Measurements from ENCODE around the gene SERPINE1.
"Not testable (repeated sequence)": the region's sequence is repeated elsewhere in the genome, so short reads cannot be mapped to it uniquely, and the experiment has no call there.

Gene SERPINE1

DNA sequence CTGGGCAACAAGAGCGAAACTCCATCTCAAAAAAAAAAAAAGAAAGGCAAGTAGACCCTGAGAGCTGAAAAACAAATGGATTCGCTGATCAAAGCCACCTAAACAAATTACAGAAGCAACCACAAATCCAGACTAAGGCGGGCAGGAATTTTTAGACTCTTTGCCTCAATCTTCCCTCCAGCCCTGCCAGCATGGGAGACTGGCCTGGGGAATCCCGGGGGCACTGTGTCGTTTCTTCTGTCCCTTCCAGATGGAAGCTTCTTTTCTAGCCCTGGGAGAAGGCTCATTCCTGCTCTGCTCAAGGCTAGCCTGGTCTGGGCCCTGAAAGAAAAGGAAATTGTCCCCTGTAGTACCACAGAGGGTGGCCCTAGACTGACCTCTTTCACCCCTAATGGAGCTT is 15.6 kb upstream of the SERPINE1 start:
- Mint-ChIP-seq H3K27me3 (peaks cover 3% of the 10 kb centered on the region), H3K4me1 (peaks cover 3% of the 10 kb centered on the region)
- ATAC-seq = no peak

GRCh38 chr7:101112233-101112632 is 14.7 kb upstream of the SERPINE1 start:
- ATAC-seq (no peak), DNase-seq (no peak)
- Mint-ChIP-seq H3K36me3 (ENCODE audit: low read depth) (no peaks in the 10 kb centered on the region), H3K27me3 (peaks cover 2% of the 10 kb centered on the region), H3K4me1 (peaks cover 3% of the 10 kb centered on the region), H3K4me3 (no peak overlapping the region), H3K27ac (no peak overlapping the region), H3K9me3 (no peaks in the 10 kb centered on the region)

More for the DNA sequence above, 15.6 kb upstream of the SERPINE1 start:
- Mint-ChIP-seq H3K4me3 (no peak overlapping the region), H3K27ac (no peak overlapping the region), H3K9me3 (no peaks in the 10 kb centered on the region), H3K36me3 (ENCODE audit: low read depth) (no peaks in the 10 kb centered on the region)
- DNase-seq = no peak

DNA sequence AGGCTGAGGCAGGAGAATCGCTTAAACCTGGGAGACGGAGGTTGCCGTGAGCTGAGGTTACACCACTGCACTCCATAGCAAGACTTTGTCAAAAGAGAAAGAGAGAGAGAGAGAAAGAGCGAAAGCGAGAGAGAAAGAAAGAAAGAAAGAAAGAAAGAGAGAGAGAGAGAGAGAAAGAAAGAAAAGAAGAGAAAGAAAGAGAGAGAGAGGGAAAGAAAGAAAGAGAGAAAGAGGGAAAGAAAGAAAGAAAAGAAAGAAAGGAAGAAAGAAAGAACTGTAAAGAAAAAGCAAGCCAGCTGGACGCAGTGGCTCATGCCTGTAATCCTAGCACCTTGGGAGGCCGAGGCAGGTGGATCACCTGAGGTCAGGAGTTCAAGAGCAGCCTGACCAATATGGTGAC is 13.8 kb upstream of the SERPINE1 start:
- DNase-seq; H3K4me1 Mint-ChIP-seq; H3K27me3 Mint-ChIP-seq; H3K9me3 Mint-ChIP-seq; H3K4me3 Mint-ChIP-seq; H3K27ac Mint-ChIP-seq; ATAC-seq; H3K36me3 Mint-ChIP-seq (ENCODE audit: low read depth): not testable (repeated sequence)

DNA sequence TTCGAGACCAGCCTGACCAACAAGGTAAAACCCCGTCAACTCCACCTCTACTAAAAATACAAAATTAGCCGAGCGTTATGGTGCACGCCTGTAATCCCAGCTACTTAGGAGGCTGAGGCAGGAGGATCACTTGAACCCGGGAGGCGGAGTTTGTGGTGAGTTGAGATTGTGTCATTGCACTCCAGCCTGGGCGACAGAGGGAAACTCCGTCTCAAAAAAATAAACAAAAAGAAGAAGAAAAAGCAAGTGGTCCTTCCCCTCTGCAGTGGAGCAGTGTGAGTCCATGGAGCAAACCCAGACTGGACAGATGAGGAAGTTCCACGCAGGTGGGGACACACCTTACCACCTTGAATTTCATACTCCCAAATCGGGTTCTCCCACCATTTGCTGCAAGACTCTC is 13.1 kb upstream of the SERPINE1 start:
- Mint-ChIP-seq H3K27ac (no peak overlapping the region), H3K27me3 (peaks cover 7% of the 10 kb centered on the region), H3K4me3 (no peak overlapping the region), H3K36me3 (ENCODE audit: low read depth) (no peaks in the 10 kb centered on the region), H3K9me3 (no peaks in the 10 kb centered on the region), H3K4me1 (no peaks in the 10 kb centered on the region)
- DNase-seq (no peak), ATAC-seq (no peak)

- Mint-ChIP-seq H3K36me3 (ENCODE audit: low read depth) (no peaks in the 10 kb centered on the region), H3K4me3 (no peak overlapping the region), H3K9me3 (no peaks in the 10 kb centered on the region), H3K27ac (no peak overlapping the region), H3K27me3 (peaks cover 9% of the 10 kb centered on the region), H3K4me1 (peaks cover under 1% of the 10 kb centered on the region)
- DNase-seq (no peak), ATAC-seq (no peak)
Measured at GRCh38 chr7:101114492-101114891, 12.4 kb upstream of the SERPINE1 start.

- Mint-ChIP-seq H3K27ac (no peak overlapping the region), H3K27me3 (peaks cover 17% of the 10 kb centered on the region), H3K4me3 (no peak overlapping the region), H3K9me3 (no peaks in the 10 kb centered on the region), H3K4me1 (peaks cover 2% of the 10 kb centered on the region), H3K36me3 (ENCODE audit: low read depth) (no peaks in the 10 kb centered on the region)
- no peak for DNase-seq
- no peak for ATAC-seq
Measured at GRCh38 chr7:101115215-101115614, 11.7 kb upstream of the SERPINE1 start.

DNA sequence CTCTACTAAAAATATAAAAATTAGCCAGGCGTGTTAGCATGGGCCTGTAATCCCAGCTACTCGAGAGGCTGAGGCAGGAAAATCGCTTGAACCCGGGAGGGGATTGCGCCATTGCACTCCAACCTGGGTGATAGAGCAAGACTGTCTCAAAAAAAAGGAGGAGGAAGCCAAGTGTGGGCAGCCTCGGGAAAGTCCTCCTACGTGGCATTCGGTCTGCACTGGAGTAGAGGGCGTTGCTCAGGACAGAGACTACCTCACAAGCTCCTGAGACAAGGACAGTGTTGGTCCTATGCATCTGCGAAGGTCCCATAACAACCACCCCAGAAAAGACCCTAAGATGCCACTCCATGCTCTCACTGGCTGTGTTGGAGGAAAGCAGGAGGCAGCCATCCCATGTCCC is 10.0 kb upstream of the SERPINE1 start:
- Mint-ChIP-seq H3K4me1 (peaks cover 6% of the 10 kb centered on the region), H3K9me3 (no peaks in the 10 kb centered on the region), H3K27ac (no peak overlapping the region), H3K36me3 (ENCODE audit: low read depth) (no peaks in the 10 kb centered on the region), H3K27me3 (peaks cover 24% of the 10 kb centered on the region), H3K4me3 (no peak overlapping the region)
- DNase-seq (no peak), ATAC-seq (no peak)

- no peaks in the 10 kb centered on the region for H3K9me3 Mint-ChIP-seq
Measured at GRCh38 chr7:101118856-101119255, 8.0 kb upstream of the SERPINE1 start.

GRCh38 chr7:101119876-101120275 is 7.0 kb upstream of the SERPINE1 start:
- Mint-ChIP-seq H3K36me3 (ENCODE audit: low read depth) (no peaks in the 10 kb centered on the region), H3K4me3 (no peak overlapping the region), H3K27me3 (peaks cover 41% of the 10 kb centered on the region), H3K27ac (no peak overlapping the region), H3K4me1 (peaks cover 23% of the 10 kb centered on the region), H3K9me3 (no peaks in the 10 kb centered on the region)
- DNase-seq (no peak), ATAC-seq (no peak)

More at GRCh38 chr7:101118856-101119255, 8.0 kb upstream of the SERPINE1 start:
- ATAC-seq (no peak), DNase-seq (no peak)
- H3K27ac Mint-ChIP-seq = no peak overlapping the region
- no peaks in the 10 kb centered on the region for H3K36me3 Mint-ChIP-seq (ENCODE audit: low read depth)
- H3K27me3 Mint-ChIP-seq = peaks cover 40% of the 10 kb centered on the region
- H3K4me1 Mint-ChIP-seq = peaks cover 18% of the 10 kb centered on the region
- no peak overlapping the region for H3K4me3 Mint-ChIP-seq

DNA sequence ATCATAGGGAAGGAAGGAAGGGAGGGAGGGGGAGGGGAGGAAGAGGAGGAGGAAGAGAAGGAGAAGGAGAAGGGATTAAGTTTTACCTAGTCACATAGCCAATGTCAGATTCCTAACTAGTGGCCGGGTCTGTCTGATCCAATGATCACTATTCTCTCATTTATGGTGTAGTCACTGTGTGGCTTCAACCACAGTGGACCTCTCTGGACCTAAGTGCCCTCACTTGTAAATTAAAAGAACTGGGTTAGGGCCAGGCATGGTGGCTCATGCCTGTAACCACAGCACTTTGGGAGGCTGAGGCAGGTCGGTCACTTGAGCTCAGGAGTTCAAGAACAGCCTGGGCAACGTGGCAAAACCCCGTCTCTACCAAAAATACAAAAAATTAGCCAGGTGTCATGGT is 6.6 kb upstream of the SERPINE1 start:
- no peak overlapping the region for H3K27ac Mint-ChIP-seq
- no peak overlapping the region for H3K4me3 Mint-ChIP-seq
- no peaks in the 10 kb centered on the region for H3K36me3 Mint-ChIP-seq (ENCODE audit: low read depth)
- peaks cover 45% of the 10 kb centered on the region for H3K27me3 Mint-ChIP-seq
- H3K4me1 Mint-ChIP-seq = peaks cover 27% of the 10 kb centered on the region
- no peak for ATAC-seq
- no peak for DNase-seq
- H3K9me3 Mint-ChIP-seq = no peaks in the 10 kb centered on the region

GRCh38 chr7:101121631-101121990 is 5.3 kb upstream of the SERPINE1 start:
- H3K9me3 Mint-ChIP-seq; H3K27ac Mint-ChIP-seq; H3K36me3 Mint-ChIP-seq (ENCODE audit: low read depth); DNase-seq; ATAC-seq: not testable (repeated sequence)
- H3K4me3 Mint-ChIP-seq = peak overlapping the region; percentile 60
- H3K4me1 Mint-ChIP-seq = peaks cover 38% of the 10 kb centered on the region
- H3K27me3 Mint-ChIP-seq = peaks cover 54% of the 10 kb centered on the region

GRCh38 chr7:101121991-101122932 is 4.6 kb upstream of the SERPINE1 start:
- H3K9me3 Mint-ChIP-seq = no peaks in the 10 kb centered on the region
- ATAC-seq (no peak), DNase-seq (no peak)
- H3K4me3 Mint-ChIP-seq = peak overlapping the region; percentile 60
- H3K27ac Mint-ChIP-seq = peak overlapping the region; percentile 52
- H3K36me3 Mint-ChIP-seq (ENCODE audit: low read depth) = no peaks in the 10 kb centered on the region
- H3K4me1 Mint-ChIP-seq = peaks cover 45% of the 10 kb centered on the region
- peaks cover 60% of the 10 kb centered on the region for H3K27me3 Mint-ChIP-seq

GRCh38 chr7:101122933-101123702 is 3.8 kb upstream of the SERPINE1 start:
- Mint-ChIP-seq H3K4me1 (peaks cover 46% of the 10 kb centered on the region), H3K4me3 (no peak overlapping the region), H3K36me3 (ENCODE audit: low read depth) (no peaks in the 10 kb centered on the region), H3K9me3 (no peaks in the 10 kb centered on the region), H3K27ac (no peak overlapping the region), H3K27me3 (peaks cover 65% of the 10 kb centered on the region)
- DNase-seq = no peak
- no peak for ATAC-seq

GRCh38 chr7:101123703-101124068 is 3.2 kb upstream of the SERPINE1 start:
- no peak for ATAC-seq
- H3K4me3 Mint-ChIP-seq = no peak overlapping the region
- peaks cover 63% of the 10 kb centered on the region for H3K27me3 Mint-ChIP-seq

More at GRCh38 chr7:101123703-101124068, 3.2 kb upstream of the SERPINE1 start:
- Mint-ChIP-seq H3K4me1 (peaks cover 49% of the 10 kb centered on the region), H3K27ac (no peak overlapping the region), H3K9me3 (no peaks in the 10 kb centered on the region), H3K36me3 (ENCODE audit: low read depth) (no peaks in the 10 kb centered on the region)
- no peak for DNase-seq

Data from activated naive CD8-positive, alpha-beta T cell treated with anti-CD3 and anti-CD28 coated beads, Interleukin-2, amount 50 U/mL, for 24 hours (primary cell).